ENCODE results near the gene BATF.

BATF gene

DNA sequence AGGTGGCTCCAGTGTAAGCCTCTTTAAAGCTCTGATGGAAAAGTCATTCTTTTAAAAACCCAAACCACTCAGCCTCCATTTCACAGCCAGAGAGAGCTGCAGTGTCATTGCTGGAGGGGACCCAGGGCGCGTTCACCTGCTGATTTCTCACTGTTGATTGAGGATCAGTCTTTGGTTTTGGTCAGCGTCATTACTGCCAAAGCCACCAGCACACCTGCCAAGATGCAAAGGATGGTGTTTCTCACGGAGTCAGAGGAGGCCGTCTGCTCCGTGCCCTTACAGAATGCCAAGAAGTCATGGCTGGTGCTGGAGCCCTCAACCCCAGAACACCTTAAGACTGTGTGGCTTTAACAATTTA is 32.8 kb upstream of the BATF start:
- Histone ChIP-seq H3K4me3 (ENCODE audit: insufficient read depth, low read depth, low read length) (no peak overlapping the region), H3K4me1 (ENCODE audit: control insufficient read depth, insufficient read depth, low read length) (no peaks in the 10 kb centered on the region), H3K27ac (ENCODE audit: insufficient read depth, low read depth, low read length, poor library complexity, severe bottlenecking) (no peak overlapping the region), H3K9me3 (ENCODE audit: control insufficient read depth, low read length) (no peaks in the 10 kb centered on the region), H3K36me3 (ENCODE audit: control insufficient read depth, insufficient read depth, low read length) (no peaks in the 10 kb centered on the region), H3K27me3 (ENCODE audit: control insufficient read depth, insufficient read depth, low read length, poor library complexity, severe bottlenecking) (no peaks in the 10 kb centered on the region)
- 93 to 95% methylated on average over 6 of the region's 6 CpGs for WGBS, 2 experiments

DNA sequence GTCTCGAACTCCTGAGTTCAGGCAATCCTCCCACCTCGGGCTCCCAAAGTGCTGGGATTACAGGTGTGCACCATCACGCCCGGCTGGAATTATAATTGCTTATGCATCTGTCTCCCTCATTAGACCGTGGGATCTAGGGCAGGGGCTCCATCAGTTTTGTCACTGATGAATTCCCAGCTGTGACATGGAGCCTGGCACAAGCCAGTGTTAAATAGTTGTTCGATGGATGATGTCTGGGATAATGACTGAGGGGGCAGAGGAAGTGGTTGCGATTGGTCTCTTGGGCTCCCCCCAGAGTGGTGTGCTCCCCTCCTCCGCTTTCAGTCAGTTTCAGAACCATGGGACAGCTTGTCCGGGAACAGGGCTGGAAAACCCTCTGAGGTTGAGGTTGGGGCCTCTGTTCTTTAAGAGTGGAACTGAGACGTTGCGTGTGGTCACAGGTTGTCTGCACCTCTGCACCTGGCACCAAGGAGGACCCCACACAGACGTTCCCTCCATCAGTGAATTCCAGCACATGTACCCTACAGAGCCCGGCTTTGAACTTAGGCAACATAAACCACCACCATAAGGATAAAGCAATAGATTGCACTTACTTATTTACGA is 30.8 kb upstream of the BATF start:
- Histone ChIP-seq H3K27ac (ENCODE audit: insufficient read depth, low read depth, low read length, poor library complexity, severe bottlenecking) (no peak overlapping the region), H3K36me3 (ENCODE audit: control insufficient read depth, insufficient read depth, low read length) (no peaks in the 10 kb centered on the region), H3K4me1 (ENCODE audit: control insufficient read depth, insufficient read depth, low read length) (no peaks in the 10 kb centered on the region), H3K4me3 (ENCODE audit: insufficient read depth, low read depth, low read length) (no peak overlapping the region), H3K9me3 (ENCODE audit: control insufficient read depth, low read length) (no peaks in the 10 kb centered on the region), H3K27me3 (ENCODE audit: control insufficient read depth, insufficient read depth, low read length, poor library complexity, severe bottlenecking) (no peaks in the 10 kb centered on the region)
- 91 to 94% methylated on average over 14 of the region's 14 CpGs for WGBS, 2 experiments

DNA sequence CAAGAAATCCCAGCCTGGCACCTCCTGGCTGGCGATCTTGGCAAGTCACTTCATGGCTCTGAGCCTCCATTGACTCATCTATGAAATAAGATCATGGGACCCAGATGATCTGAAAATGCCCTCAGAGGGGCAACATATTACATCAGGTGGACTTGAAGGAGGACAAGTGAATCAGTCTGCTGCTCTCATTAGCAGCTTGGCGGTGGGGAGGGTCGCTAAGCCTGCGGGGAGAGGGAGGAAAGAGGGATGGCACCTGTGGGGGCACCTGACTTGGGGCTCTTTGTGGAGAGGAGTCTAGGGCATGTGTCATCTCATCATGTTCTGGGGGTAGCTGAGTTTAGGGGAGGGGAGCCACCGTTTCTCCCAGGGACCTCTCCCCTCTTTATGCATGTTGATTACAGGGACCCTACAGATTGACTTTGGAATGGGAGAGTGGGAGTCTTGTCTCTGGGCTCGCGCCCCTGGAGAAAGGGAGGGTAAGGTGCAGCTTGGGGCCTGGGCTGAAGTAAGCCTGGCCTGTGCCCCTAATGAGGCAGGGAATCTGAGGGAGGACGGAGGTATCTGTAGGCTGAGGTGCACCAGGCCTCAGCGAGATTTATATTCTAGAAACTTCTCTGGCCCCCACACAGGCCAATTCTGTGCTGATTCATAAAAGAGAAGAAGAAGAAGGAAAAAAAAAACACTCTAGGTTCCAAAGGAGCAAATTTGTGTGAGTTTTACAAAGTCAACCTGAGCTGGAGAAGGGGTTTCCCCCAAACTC is 29.3 kb upstream of the BATF start:
- no peaks in the 10 kb centered on the region for H3K4me1 ChIP-seq (ENCODE audit: control insufficient read depth, insufficient read depth, low read length)
- H3K4me3 ChIP-seq (ENCODE audit: insufficient read depth, low read depth, low read length): no peak overlapping the region
- H3K27ac ChIP-seq (ENCODE audit: insufficient read depth, low read depth, low read length, poor library complexity, severe bottlenecking): no peak overlapping the region
- no peaks in the 10 kb centered on the region for H3K27me3 ChIP-seq (ENCODE audit: control insufficient read depth, insufficient read depth, low read length, poor library complexity, severe bottlenecking)
- WGBS, 2 experiments: 89 to 95% methylated on average over 8 to 9 of the region's 9 CpGs
- H3K9me3 ChIP-seq (ENCODE audit: control insufficient read depth, low read length): no peaks in the 10 kb centered on the region
- no peaks in the 10 kb centered on the region for H3K36me3 ChIP-seq (ENCODE audit: control insufficient read depth, insufficient read depth, low read length)

DNA sequence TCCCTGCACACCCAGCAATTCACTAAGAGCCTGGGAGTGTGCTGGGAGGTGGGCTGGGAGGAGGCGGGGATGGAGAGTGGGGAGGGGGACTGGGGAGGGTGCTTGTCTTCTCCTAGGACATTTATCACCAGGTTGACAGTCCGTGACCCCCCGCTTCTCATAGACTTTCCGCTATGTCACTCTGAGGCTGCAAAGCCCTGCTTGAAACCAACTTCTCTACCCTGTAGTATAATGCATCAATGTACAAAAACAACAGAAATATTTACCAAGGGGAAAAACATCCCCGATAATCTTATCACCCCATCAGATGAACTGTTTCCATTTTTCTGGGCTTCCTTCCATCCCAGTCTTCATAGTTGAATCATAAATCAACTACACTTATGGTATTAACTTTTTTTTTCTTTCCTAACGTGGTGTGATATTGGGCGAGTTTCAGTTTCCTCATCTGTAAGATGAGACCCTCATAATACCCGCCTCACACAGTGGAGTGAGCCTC is 28.6 kb upstream of the BATF start:
- Histone ChIP-seq H3K27ac (ENCODE audit: insufficient read depth, low read depth, low read length, poor library complexity, severe bottlenecking) (no peak overlapping the region), H3K4me3 (ENCODE audit: insufficient read depth, low read depth, low read length) (no peak overlapping the region), H3K9me3 (ENCODE audit: control insufficient read depth, low read length) (no peaks in the 10 kb centered on the region), H3K27me3 (ENCODE audit: control insufficient read depth, insufficient read depth, low read length, poor library complexity, severe bottlenecking) (no peaks in the 10 kb centered on the region), H3K36me3 (ENCODE audit: control insufficient read depth, insufficient read depth, low read length) (no peaks in the 10 kb centered on the region), H3K4me1 (ENCODE audit: control insufficient read depth, insufficient read depth, low read length) (no peaks in the 10 kb centered on the region)
- 92 to 97% methylated on average over 7 to 8 of the region's 8 CpGs for WGBS, 2 experiments

DNA sequence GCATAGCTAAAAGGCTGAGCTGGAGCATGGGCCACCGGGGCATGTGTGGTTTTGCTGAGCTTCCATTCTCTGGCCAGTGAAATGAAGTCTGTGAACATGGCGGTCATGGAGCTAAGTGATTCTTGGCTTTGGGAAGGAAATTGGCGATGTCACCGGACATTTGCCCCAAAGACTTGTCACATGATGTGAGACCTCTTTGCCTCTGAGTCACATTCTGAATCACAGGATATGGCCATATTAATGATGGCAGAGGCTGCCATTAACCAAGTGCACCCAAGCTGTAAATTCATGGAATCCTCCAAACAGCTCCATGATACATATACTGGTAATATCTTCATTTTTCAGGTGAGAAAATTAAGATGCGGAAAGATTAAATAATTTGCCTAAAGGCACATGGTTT is 27.4 kb upstream of the BATF start:
- Histone ChIP-seq H3K27me3 (ENCODE audit: control insufficient read depth, insufficient read depth, low read length, poor library complexity, severe bottlenecking) (no peaks in the 10 kb centered on the region), H3K4me3 (ENCODE audit: insufficient read depth, low read depth, low read length) (no peak overlapping the region), H3K36me3 (ENCODE audit: control insufficient read depth, insufficient read depth, low read length) (no peaks in the 10 kb centered on the region), H3K9me3 (ENCODE audit: control insufficient read depth, low read length) (no peaks in the 10 kb centered on the region), H3K4me1 (ENCODE audit: control insufficient read depth, insufficient read depth, low read length) (no peaks in the 10 kb centered on the region), H3K27ac (ENCODE audit: insufficient read depth, low read depth, low read length, poor library complexity, severe bottlenecking) (no peak overlapping the region)
- WGBS, 2 experiments: 93 to 94% methylated on average over 5 of the region's 5 CpGs

DNA sequence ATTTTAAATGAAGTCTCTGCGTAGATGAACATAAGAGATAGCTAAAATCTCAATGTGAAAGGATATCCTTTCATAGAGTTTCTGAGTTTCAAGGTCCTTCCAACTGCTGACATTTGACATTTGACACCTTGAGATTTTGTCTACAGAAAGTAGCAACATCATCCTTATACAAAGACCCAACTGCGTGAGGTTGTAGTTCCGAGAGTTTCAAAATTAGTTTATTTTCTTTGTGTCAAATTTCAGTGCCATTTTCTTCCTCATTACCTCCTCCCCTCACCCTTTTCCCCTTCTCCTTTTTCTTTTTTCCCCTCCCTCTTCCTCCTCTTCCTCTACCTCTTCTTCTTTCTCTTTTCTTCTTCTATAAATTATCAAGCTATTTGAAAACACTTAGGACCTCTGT is 26.9 kb upstream of the BATF start:
- Histone ChIP-seq H3K4me1 (ENCODE audit: control insufficient read depth, insufficient read depth, low read length) (no peaks in the 10 kb centered on the region), H3K27me3 (ENCODE audit: control insufficient read depth, insufficient read depth, low read length, poor library complexity, severe bottlenecking) (no peaks in the 10 kb centered on the region), H3K4me3 (ENCODE audit: insufficient read depth, low read depth, low read length) (no peak overlapping the region), H3K9me3 (ENCODE audit: control insufficient read depth, low read length) (no peaks in the 10 kb centered on the region), H3K27ac (ENCODE audit: insufficient read depth, low read depth, low read length, poor library complexity, severe bottlenecking) (no peak overlapping the region), H3K36me3 (ENCODE audit: control insufficient read depth, insufficient read depth, low read length) (no peaks in the 10 kb centered on the region)
- 90 to 96% methylated on average over 3 of the region's 3 CpGs for WGBS, 2 experiments

DNA sequence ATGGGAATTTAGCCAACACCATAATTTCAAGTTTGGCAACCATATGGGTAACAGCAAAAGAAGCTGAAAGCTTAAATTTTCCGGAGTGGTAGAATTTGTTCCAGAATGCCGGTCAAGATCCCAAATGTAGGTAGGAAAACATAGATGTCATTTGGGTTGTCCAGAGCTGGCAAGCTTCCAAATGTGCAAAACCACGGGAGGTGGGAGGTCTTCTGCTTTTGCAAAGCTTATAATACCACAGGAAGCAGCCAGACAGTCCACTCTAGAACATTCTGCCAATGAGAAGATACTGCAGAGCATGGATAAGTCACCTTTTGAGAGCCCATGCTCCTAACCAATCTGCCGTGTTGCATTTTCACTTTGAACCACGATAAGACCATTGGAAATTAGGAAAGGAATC is 26.4 kb upstream of the BATF start:
- Histone ChIP-seq H3K4me3 (ENCODE audit: insufficient read depth, low read depth, low read length) (no peak overlapping the region), H3K9me3 (ENCODE audit: control insufficient read depth, low read length) (no peaks in the 10 kb centered on the region), H3K27ac (ENCODE audit: insufficient read depth, low read depth, low read length, poor library complexity, severe bottlenecking) (no peak overlapping the region), H3K27me3 (ENCODE audit: control insufficient read depth, insufficient read depth, low read length, poor library complexity, severe bottlenecking) (no peaks in the 10 kb centered on the region), H3K4me1 (ENCODE audit: control insufficient read depth, insufficient read depth, low read length) (no peaks in the 10 kb centered on the region), H3K36me3 (ENCODE audit: control insufficient read depth, insufficient read depth, low read length) (no peaks in the 10 kb centered on the region)
- 94 to 95% methylated on average over 5 of the region's 5 CpGs for WGBS, 2 experiments

DNA sequence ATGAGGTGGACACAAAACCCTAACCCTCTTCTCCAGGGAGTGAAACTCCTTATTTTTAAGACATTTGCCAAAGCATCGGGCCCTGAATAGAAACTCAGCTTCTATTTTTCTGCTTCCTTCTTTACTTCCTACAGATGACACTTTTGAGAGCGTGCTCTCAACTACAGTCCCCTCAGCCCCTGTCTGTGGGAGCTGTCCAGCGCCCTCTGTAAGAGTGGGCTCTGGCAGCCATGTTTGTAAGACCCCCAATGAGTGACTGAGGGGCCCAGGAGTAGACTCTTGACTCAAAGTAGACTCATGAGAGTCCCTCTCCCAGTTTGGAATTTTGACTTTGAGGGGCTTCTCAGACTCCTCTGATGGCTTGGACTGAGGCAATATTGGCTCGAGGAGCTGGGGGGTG is 25.5 kb upstream of the BATF start:
- no peak overlapping the region for H3K4me3 ChIP-seq (ENCODE audit: insufficient read depth, low read depth, low read length)
- no peaks in the 10 kb centered on the region for H3K9me3 ChIP-seq (ENCODE audit: control insufficient read depth, low read length)
- no peak overlapping the region for H3K27ac ChIP-seq (ENCODE audit: insufficient read depth, low read depth, low read length, poor library complexity, severe bottlenecking)
- no peaks in the 10 kb centered on the region for H3K36me3 ChIP-seq (ENCODE audit: control insufficient read depth, insufficient read depth, low read length)
- H3K4me1 ChIP-seq (ENCODE audit: control insufficient read depth, insufficient read depth, low read length): no peaks in the 10 kb centered on the region
- no peaks in the 10 kb centered on the region for H3K27me3 ChIP-seq (ENCODE audit: control insufficient read depth, insufficient read depth, low read length, poor library complexity, severe bottlenecking)
- WGBS, 2 experiments: 88 to 94% methylated on average over 4 of the region's 4 CpGs

DNA sequence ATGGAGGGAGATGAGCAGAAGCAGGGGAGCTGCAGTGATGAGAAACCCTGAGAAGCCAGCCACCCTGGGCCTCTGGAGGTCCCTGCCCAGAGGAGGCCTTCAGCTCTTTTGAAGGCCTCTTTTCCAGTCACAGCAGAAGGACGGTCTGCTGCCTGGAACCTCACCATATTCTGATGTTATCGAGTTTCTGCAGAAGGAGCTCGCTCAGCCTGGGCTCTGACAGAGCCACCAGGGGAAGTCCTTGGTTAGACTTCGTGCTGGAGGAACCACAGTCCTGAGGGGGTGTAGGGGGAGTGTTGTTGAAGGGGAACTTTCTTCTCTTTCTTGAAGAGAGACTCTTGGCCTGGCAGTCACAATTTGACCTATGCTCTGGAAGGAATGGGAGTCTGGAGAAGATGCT is 25.1 kb upstream of the BATF start:
- WGBS, 2 experiments: 83 to 84% methylated on average over 4 of the region's 4 CpGs

DNA sequence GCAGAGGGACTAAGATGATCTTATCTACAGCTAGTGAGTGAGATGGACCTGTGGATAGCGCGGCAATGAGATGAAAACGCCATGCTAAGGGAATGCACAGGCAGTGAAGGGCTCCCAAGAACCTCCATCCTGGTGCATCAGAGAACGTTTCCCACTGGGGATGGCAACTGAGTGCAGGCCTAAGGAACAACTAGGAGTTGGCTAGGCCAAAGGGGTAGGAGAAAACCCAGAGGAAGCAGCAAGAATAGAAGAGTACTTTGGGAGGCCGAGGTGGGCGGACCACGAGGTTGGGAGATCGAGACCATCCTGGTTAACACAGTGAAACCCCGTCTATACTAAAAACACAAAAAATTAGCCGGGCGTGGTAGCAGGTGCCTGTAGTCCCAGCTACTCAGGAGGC is 24.6 kb upstream of the BATF start:
- no peak overlapping the region for H3K27ac ChIP-seq (ENCODE audit: insufficient read depth, low read depth, low read length, poor library complexity, severe bottlenecking)
- no peaks in the 10 kb centered on the region for H3K4me1 ChIP-seq (ENCODE audit: control insufficient read depth, insufficient read depth, low read length)
- H3K9me3 ChIP-seq (ENCODE audit: control insufficient read depth, low read length): no peaks in the 10 kb centered on the region
- H3K36me3 ChIP-seq (ENCODE audit: control insufficient read depth, insufficient read depth, low read length): no peaks in the 10 kb centered on the region
- no peak overlapping the region for H3K4me3 ChIP-seq (ENCODE audit: insufficient read depth, low read depth, low read length)
- WGBS, 2 experiments: 89 to 92% methylated on average over 11 of the region's 11 CpGs
- H3K27me3 ChIP-seq (ENCODE audit: control insufficient read depth, insufficient read depth, low read length, poor library complexity, severe bottlenecking): no peaks in the 10 kb centered on the region

More for the DNA sequence above, 25.1 kb upstream of the BATF start:
- Histone ChIP-seq H3K9me3 (ENCODE audit: control insufficient read depth, low read length) (no peaks in the 10 kb centered on the region), H3K27ac (ENCODE audit: insufficient read depth, low read depth, low read length, poor library complexity, severe bottlenecking) (no peak overlapping the region), H3K27me3 (ENCODE audit: control insufficient read depth, insufficient read depth, low read length, poor library complexity, severe bottlenecking) (no peaks in the 10 kb centered on the region), H3K36me3 (ENCODE audit: control insufficient read depth, insufficient read depth, low read length) (no peaks in the 10 kb centered on the region), H3K4me3 (ENCODE audit: insufficient read depth, low read depth, low read length) (no peak overlapping the region), H3K4me1 (ENCODE audit: control insufficient read depth, insufficient read depth, low read length) (no peaks in the 10 kb centered on the region)
